Suprapubic skin (tissue), 4 donors: Measurements from ENCODE around the gene ADAMTS3.

Experiments used
- EP300 ChIP-seq: sonication (generic); formaldehyde crosslinking; IDR thresholded peaks from one replicate; pipeline ENCODE4 v1.6.1; 2017; ENCODE audit warnings: antibody characterized with exemption
- POLR2A ChIP-seq, 2 donors: fragments of 450-650 bp; IDR thresholded peaks; one replicate each; pipeline ENCODE4 v1.6.1; 2017; ENCODE audit warnings: antibody characterized with exemption in 2 of 2, mild to moderate bottlenecking in 2 of 2, moderate library complexity in 2 of 2
- POLR2AphosphoS5 ChIP-seq, 3 donors: sonication (generic); formaldehyde crosslinking; IDR thresholded peaks; one replicate each; pipeline ENCODE4 v1.6.1; 2017; ENCODE audit warnings: antibody characterized with exemption in 3 of 3
- TF ChIP-seq, protein P1 (sequence below), 2 donors: fragments of 200-600 bp in 1 of 2; fragments of 450-650 bp in 1 of 2; sonication (generic) in 1 of 2; IDR thresholded peaks; one replicate each; pipeline ENCODE4 v1.5.1; 2016 to 2019; ENCODE audit warnings: antibody characterized with exemption in 2 of 2, mild to moderate bottlenecking in 1 of 2, moderate library complexity in 1 of 2

DNA sequence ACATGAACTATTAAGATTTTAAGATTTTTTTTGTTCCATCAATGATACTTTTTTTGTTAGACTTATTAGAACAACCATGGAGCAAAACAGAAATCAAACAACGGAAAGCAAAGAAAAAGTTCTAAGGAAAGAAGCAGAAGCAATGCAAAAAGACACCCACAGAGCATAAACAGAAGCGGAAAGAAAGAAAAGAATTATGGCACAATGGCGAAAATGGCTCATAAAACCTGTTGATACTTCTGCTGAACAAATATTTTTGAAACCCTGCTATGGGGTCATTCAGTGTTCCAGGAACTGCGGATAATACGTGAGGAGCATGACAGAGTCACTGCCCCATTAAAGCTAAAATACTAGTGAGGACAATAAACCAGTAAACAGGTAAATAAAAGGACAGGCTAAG, 138.0 kb downstream of the ADAMTS3 start:
- TF ChIP-seq POLR2AphosphoS5 (IDR thresholded peaks at IDR 0.05) (no peak), POLR2A (IDR thresholded peaks at IDR 0.05) (no peak), EP300 (no peak)
- TF ChIP-seq, protein P1, sequence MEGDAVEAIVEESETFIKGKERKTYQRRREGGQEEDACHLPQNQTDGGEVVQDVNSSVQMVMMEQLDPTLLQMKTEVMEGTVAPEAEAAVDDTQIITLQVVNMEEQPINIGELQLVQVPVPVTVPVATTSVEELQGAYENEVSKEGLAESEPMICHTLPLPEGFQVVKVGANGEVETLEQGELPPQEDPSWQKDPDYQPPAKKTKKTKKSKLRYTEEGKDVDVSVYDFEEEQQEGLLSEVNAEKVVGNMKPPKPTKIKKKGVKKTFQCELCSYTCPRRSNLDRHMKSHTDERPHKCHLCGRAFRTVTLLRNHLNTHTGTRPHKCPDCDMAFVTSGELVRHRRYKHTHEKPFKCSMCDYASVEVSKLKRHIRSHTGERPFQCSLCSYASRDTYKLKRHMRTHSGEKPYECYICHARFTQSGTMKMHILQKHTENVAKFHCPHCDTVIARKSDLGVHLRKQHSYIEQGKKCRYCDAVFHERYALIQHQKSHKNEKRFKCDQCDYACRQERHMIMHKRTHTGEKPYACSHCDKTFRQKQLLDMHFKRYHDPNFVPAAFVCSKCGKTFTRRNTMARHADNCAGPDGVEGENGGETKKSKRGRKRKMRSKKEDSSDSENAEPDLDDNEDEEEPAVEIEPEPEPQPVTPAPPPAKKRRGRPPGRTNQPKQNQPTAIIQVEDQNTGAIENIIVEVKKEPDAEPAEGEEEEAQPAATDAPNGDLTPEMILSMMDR (IDR thresholded peaks at IDR 0.05), result no peak
